ENCODE results near the gene MED20.

Gene MED20

DNA sequence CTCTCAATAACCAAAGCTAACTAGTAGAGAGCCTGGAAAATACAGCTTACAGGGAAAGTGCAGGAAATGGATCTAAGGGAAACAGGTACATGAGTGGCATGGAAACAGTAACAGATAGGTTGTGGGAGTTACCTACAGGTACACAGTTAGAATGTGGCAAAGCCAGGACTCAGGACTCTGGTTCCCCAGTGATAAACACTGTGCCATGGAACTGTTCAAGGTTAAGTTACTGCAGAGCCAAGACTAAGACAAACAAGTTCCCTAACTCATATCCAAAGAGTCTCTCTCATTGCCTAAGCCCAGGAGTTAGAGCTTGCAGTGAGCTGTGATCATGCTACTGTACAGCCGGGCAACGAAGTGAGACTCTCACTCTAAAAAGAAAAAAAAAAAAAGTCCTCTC, 6.6 kb downstream of the MED20 start:
- no peak for DNase-seq (ENCODE audit: low read depth)

GRCh38 chr6:41909727-41910126, 11.2 kb downstream of the MED20 start:
- DNase-seq (ENCODE audit: low read depth), result no peak

DNA sequence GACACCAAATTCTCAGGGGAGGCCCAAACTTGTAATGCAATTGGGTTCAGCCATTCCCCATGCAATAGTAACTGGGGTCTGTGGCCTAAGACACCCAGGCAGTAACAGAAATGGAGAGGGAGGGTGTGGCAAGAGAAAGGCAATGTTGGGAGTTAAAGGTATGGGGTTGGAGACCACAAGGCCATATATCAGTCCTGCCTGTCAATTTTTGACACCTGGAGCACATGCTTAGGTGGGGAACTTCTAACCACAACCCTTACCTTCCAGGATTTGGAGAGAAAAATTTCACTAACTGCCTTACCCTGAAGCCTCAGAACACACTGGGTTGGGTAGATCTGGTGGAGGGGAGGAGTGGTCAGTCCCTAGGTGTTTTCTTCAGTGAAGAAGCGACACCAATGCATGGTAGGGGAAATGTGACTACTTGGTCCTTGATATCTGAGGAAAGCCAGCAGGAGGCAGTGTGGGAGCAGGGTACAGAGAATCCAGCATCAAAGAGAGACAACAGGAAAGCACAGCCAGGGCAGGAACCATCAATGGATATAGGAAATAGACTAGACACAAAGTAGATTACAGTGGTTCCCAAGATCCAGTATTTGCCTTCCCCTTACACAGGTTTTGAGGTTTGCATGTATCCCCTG, 18.9 kb downstream of the MED20 start:
- peak; percentile 36 for DNase-seq (ENCODE audit: low read depth)

DNA sequence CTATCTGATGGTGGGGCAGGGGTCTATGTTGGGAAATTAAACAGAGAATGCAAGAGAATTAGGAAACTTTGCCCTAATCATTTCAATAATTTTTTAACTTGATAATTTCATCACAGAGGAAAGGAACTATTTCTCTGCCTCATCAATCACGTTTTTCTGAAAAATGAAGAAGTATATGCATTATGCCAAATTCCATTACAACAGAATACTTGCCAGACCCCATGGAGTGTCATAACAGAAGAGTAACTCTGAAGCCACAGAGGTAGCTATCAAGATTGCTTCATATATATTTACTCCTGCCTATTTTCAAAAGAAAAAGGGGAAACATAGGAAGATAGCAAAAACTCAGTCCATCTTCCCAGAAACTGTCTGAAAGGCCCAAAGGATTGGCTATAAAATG, 20.1 kb downstream of the MED20 start:
- no peak for DNase-seq (ENCODE audit: low read depth)

DNA sequence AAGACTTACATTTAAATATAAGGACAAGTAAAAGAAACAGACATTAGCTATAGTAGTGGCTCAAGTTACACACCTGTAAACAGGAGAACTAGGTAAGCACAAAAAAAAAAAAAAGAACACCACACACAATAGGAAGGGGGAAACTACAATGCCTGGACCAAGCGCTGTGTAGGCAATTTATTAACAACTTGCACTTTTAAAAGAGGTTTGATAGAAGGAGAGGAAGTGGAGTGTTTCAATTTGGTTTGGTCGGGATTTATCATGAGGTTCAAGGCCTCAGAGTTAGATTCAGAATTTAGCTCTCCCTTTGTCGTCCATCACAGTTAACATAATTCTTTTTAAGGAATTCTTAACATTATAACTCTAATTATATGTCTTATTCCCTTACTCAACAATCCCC, 24.7 kb downstream of the MED20 start:
- DNase-seq (ENCODE audit: low read depth), result no peak

- DNase-seq (ENCODE audit: low read depth), result peak; percentile 86
Observed at GRCh38 chr6:41895300-41896233, 25.4 kb downstream of the MED20 start, which contains the start of gene USP49. TSS of gene USP49 (minus strand) at chr6:41895375. CDS start at chr6:41806983, 88,392 bp downstream.

- DNase-seq (ENCODE audit: low read depth), result no peak
Observed at GRCh38 chr6:41894366-41895299, 26.3 kb downstream of the MED20 start.

GRCh38 chr6:41892921-41893564, 27.9 kb downstream of the MED20 start:
- DNase-seq (ENCODE audit: low read depth), result no peak

DNA sequence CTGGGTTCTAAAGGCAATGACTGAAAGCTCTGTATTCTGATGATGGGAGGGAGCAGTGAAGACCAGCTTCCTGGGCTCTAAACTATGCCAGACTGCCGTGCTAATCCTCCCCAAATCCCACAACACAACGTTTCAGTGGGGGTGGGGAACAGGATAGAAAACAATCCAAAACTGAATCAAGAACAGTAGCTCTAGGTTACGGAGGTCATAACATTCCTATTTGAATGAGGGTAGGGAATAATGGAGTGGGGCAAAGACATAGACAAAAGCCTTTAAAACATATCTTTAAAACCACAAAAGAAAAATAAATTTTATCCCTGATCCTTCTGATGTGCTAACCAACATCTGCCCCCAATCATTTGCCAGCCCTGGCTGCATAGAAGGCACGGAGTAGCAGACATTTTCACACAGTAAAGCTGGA, 33.6 kb downstream of the MED20 start:
- no peak for DNase-seq (ENCODE audit: low read depth)

DNA sequence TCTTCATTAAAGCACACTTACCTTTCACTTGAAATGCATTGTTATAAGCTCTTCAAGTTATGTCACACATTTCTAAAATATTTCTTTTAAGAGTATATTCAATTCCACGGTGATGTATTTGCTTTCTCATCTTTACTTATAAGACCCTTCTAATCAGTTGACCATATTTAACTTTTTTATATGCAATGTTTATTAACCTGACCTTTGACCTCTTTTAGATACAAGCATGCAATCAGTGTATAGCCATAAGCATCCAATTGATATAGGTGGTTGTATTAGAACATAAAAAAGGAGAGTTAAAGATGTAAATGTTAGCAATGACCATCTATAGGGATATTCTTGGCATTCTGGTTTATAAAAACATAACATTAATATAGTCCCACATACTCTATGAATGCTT, 35.0 kb downstream of the MED20 start:
- DNase-seq (ENCODE audit: low read depth), result no peak

- no peak for DNase-seq (ENCODE audit: low read depth)
Observed at GRCh38 chr6:41884957-41885356, 36.0 kb downstream of the MED20 start.

DNA sequence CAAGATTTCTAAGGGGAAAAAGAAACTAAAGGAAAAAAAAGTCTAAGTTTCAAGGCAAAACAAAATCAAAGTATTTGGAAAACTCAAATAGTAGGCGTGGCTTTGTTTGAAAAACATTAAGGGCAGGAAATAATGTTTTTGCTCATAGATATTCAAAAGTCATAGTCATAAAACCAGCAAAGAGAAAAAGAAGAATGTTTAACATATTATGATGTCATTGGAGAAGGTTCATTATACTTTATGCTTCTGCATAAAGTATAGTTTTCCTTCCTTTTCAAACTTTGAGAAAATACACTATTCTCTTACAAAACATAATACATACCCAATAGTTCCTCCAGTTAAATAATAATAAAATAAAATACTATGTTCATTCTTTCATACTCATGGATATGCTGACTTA, 39.4 kb downstream of the MED20 start:
- no peak for DNase-seq (ENCODE audit: low read depth)

DNA sequence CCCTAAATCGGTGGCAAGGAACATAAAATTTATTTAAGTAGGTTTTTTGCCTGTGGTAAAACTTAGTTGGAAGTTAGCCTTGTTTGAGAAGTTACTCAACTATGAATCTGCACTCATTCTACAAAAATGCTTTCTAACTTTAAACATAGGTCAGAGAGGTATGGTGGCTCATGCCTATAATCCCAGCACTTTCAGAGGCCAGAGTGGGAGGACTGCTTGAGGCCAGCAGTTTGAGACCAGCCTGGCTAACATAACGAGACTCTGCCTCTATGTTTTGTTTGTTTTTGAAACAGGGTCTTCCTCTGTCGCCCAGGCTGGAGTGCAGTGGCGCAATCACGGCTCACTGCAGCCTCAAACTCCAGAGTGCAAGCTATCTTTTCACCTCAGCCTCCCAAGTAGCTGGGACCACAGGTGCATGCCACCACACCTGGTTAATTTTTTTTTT, 42.0 kb downstream of the MED20 start:
- no peak for DNase-seq (ENCODE audit: low read depth)

DNA sequence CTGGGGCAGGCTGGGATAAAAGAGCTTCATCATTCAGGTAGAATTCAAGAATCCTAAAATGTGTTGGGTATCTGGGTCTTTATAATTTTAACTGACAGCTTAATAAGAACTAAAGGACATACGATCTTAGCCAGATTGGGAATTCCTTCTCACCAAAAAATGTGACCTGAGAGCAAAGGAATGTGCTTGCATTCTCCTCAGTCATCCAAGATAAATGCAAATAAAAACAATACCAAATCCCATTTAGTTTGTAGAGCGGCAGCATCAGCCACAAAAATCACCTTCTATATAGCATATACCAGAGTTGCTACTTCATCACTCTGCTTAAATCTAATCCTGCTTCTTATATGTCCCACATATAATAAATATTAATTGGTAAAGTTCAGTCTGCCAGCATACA, 42.7 kb downstream of the MED20 start:
- no peak for DNase-seq (ENCODE audit: low read depth)

- no peak for DNase-seq (ENCODE audit: low read depth)
Observed at GRCh38 chr6:41877051-41877680, 43.8 kb downstream of the MED20 start.

GRCh38 chr6:41874741-41875140, 46.2 kb downstream of the MED20 start:
- DNase-seq (ENCODE audit: low read depth), result no peak

DNA sequence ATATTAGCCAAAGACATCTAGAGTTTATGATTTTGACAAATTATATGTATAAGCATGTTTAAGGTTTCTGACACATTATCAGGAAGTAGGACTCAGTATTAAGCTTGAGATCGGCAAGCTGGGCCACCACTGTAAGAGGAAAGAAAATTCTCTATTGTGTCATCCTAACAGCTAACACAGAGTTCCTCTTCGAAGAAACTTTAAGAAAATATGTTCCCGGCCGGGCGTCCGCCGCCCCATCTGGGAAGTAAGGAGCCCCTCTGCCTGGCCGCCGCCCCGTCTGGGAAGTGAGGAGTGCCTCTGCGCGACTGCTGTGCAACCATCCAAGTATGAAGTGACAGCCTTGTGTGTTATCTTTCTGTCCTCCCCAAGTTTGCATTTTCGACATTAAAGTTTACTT, 48.8 kb downstream of the MED20 start:
- no peak for DNase-seq (ENCODE audit: low read depth)

- no peak for DNase-seq (ENCODE audit: low read depth)
Observed at GRCh38 chr6:41871691-41872090, 49.2 kb downstream of the MED20 start.

- DNase-seq (ENCODE audit: low read depth), result no peak
Observed at GRCh38 chr6:41859356-41859755, 61.6 kb downstream of the MED20 start.

DNA sequence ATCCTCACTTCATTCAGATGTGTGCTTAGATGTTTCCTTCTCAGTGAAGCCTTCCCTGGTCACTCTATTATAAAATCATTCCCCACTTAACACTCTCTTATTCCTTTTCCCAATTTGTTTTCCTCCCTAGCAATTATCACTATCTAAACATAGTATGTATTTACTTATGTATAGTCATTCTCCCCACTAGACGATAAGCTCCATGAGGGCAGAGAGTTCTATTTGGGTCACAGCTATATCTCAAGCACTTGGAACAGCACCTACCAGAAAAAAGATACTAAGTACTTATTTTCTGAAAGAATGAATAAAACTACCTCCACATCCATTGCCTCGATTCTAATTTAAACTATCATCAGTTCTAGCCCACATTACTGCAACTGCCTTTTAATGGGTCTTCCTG, 62.2 kb downstream of the MED20 start:
- no peak for DNase-seq (ENCODE audit: low read depth)

All from stimulated activated CD4-positive, alpha-beta T cell treated with anti-CD3 and anti-CD28 coated beads, Interleukin-2, amount 100 ng/mL, for 4 hours (primary cell).